ENCODE data around the gene SH3PXD2B. TPM values are rescaled to one million over a fixed set of nuclear protein-coding genes. Genes with fewer than 3 reads are reported as not detected.

Gene SH3PXD2B
- total and polyA plus RNA-seq, 10 of the 15 experiments (the other 5 are each of a cell fraction or from before 2014, with no cell fraction given), result 0.05 to 1.6 (median 0.57) TPM

DNA sequence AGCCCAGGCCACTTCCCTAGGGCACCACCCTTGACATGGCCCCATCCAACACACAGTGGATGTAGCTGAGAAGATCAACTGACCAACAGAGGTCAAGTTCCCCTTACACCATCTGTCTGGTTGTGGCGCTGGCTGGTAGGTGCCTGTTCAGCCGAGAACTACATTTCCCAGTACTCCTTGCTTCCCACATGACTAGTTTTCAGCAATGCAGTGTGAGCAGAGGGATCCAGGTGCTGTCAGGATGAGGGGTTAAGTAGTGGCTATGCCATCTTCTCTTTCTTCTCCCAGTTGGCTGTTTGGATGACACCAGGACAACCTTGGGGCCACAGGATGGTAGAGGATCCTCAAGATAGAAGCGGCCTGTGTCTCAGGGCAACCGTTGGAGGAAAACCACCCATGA is 48.6 kb upstream of the SH3PXD2B start:
- ChIA-PET POLR2A (no interaction called here), SMC1A (ENCODE audit: uncharacterized antibody, unreplicated experiment) (no interaction called here), RAD21 (ENCODE audit: unreplicated experiment) (no interaction called here), CTCF (interaction anchor here (0.6 kb wide), 1 partner anchor 121 kb away, joined by 3 read pairs; no protein-coding TSS in a partner anchor)
- FAIRE-seq (no peak), ATAC-seq (peak; percentile 62), DNase-seq (ENCODE audit: low read depth, low spot score) (no peak)
- Histone ChIP-seq H2AFZ (ENCODE audit: control insufficient read depth, low read depth, low read length) (no peak overlapping the region), H3K9ac (ENCODE audit: control insufficient read depth, insufficient read depth, low read length) (no peak overlapping the region), H4K20me1 (ENCODE audit: control insufficient read depth, insufficient read depth) (no peaks in the 10 kb centered on the region), H3K9me3 (replicated peaks; ENCODE audit: control insufficient read depth, insufficient read depth, low read length) (no peaks in the 10 kb centered on the region), H3K36me3 (ENCODE audit: control insufficient read depth in 2 of 2, insufficient read depth in 2 of 2, low read length in 1 of 2) (no peaks in the 10 kb centered on the region), H3K4me1 (ENCODE audit: control insufficient read depth, insufficient read depth, low read length) (no peaks in the 10 kb centered on the region), H3K79me2 (ENCODE audit: control insufficient read depth, insufficient read depth, low read length) (no peaks in the 10 kb centered on the region), H3K4me2 (ENCODE audit: control insufficient read depth, insufficient read depth) (no peak overlapping the region), H3K27me3 (replicated peaks in 1 of 2; ENCODE audit: control insufficient read depth in 2 of 2, insufficient read depth in 2 of 2, low read length in 1 of 2) (peaks cover under 1 to 3% of the 10 kb centered on the region in 2 experiments; a peak in 2 of 4 replicates), H3K4me3 (no peak overlapping the region), H3K27ac (ENCODE audit: control insufficient read depth, insufficient read depth) (no peak overlapping the region)
- TF ChIP-seq TCF3 (IDR thresholded peaks at IDR 0.05; ENCODE audit: borderline replicate concordance, insufficient read depth, low read depth, low read length) (no peak), HCFC1 (IDR thresholded peaks at IDR 0.05; ENCODE audit: low read length) (peak; percentile 47; the same call in 1 of the 2 replicates), RB1 (IDR thresholded peaks at IDR 0.05; ENCODE audit: borderline replicate concordance) (no peak), SIX5 (IDR thresholded peaks at IDR 0.05; ENCODE audit: low read depth, low read length, severe bottlenecking) (peak; percentile 57)
- TF ChIP-seq, protein P1, sequence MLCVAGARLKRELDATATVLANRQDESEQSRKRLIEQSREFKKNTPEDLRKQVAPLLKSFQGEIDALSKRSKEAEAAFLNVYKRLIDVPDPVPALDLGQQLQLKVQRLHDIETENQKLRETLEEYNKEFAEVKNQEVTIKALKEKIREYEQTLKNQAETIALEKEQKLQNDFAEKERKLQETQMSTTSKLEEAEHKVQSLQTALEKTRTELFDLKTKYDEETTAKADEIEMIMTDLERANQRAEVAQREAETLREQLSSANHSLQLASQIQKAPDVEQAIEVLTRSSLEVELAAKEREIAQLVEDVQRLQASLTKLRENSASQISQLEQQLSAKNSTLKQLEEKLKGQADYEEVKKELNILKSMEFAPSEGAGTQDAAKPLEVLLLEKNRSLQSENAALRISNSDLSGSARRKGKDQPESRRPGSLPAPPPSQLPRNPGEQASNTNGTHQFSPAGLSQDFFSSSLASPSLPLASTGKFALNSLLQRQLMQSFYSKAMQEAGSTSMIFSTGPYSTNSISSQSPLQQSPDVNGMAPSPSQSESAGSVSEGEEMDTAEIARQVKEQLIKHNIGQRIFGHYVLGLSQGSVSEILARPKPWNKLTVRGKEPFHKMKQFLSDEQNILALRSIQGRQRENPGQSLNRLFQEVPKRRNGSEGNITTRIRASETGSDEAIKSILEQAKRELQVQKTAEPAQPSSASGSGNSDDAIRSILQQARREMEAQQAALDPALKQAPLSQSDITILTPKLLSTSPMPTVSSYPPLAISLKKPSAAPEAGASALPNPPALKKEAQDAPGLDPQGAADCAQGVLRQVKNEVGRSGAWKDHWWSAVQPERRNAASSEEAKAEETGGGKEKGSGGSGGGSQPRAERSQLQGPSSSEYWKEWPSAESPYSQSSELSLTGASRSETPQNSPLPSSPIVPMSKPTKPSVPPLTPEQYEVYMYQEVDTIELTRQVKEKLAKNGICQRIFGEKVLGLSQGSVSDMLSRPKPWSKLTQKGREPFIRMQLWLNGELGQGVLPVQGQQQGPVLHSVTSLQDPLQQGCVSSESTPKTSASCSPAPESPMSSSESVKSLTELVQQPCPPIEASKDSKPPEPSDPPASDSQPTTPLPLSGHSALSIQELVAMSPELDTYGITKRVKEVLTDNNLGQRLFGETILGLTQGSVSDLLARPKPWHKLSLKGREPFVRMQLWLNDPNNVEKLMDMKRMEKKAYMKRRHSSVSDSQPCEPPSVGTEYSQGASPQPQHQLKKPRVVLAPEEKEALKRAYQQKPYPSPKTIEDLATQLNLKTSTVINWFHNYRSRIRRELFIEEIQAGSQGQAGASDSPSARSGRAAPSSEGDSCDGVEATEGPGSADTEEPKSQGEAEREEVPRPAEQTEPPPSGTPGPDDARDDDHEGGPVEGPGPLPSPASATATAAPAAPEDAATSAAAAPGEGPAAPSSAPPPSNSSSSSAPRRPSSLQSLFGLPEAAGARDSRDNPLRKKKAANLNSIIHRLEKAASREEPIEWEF (IDR thresholded peaks at IDR 0.05; ENCODE audit: insufficient replicate concordance, low read depth, low read length), result no peak
- in situ Hi-C loops (cut with MboI) (no loop called here), intact Hi-C loops (cut with micrococcal nuclease; ENCODE audit: unreplicated experiment) (no loop called here)
- 76% methylated on average over 4 of the region's 4 CpGs for WGBS (ENCODE audit: insufficient coverage, insufficient replicate concordance, low lambda C conversion rate, missing lambda C conversion rate)
- BruUV-seq (replicated peaks), result no TSS peak

Data from GM12878 (cell line).